MM.1S (cell line): ENCODE data around the gene GRIK1.

ENCODE experiments used
- DNase-seq: peaks from one replicate; pipeline ENCODE4 v3.0.0-alpha.2; 2015
- H2AFZ ChIP-seq: fragments of 300-600 bp; sonication (generic); 2 replicates; pipeline ENCODE4 v1.6.0; 2016; ENCODE audit warnings: antibody characterized with exemption, low read length
- H3F3A ChIP-seq: fragments of 300-600 bp; sonication (generic); 2 replicates; pipeline ENCODE4 v1.6.1; 2016; ENCODE audit warnings: mild to moderate bottlenecking, antibody characterized with exemption, low read length, moderate library complexity, mixed read lengths; ENCODE audit not compliant: insufficient read depth
- H3K27ac ChIP-seq: fragments of 300-600 bp; sonication (generic); 2 replicates; pipeline ENCODE4 v1.5.1; 2016; ENCODE audit warnings: mild to moderate bottlenecking, low read length
- H3K27me3 ChIP-seq: fragments of 300-600 bp; sonication (generic); replicated peaks from 2 replicates; pipeline ENCODE4 v1.6.0; 2016; ENCODE audit warnings: low read length; ENCODE audit not compliant: insufficient read depth
- H3K36me3 ChIP-seq: fragments of 300-600 bp; sonication (generic); replicated peaks from 2 replicates; pipeline ENCODE4 v1.6.1; 2016; ENCODE audit warnings: mild to moderate bottlenecking, low read length, mixed read lengths; ENCODE audit not compliant: insufficient read depth
- H3K4me1 ChIP-seq: fragments of 300-600 bp; sonication (generic); 2 replicates; pipeline ENCODE4 v1.6.1; 2016; ENCODE audit warnings: low read length, mixed read lengths
- H3K4me2 ChIP-seq: fragments of 300-600 bp; sonication (generic); 2 replicates; pipeline ENCODE4 v1.6.0; 2016; ENCODE audit warnings: low read depth, low read length
- H3K4me3 ChIP-seq: fragments of 300-600 bp; sonication (generic); 2 replicates; pipeline ENCODE4 v1.5.1; 2016; ENCODE audit warnings: low read length, mixed read lengths
- H3K79me2 ChIP-seq: fragments of 300-600 bp; sonication (generic); 2 replicates; pipeline ENCODE4 v1.6.1; 2016; ENCODE audit warnings: mixed run types, low read length, mixed read lengths
- H3K9ac ChIP-seq: fragments of 300-600 bp; sonication (generic); 2 replicates; pipeline ENCODE4 v1.6.1; 2016; ENCODE audit warnings: low read length, mixed read lengths
- H3K9me2 ChIP-seq: fragments of 300-600 bp; sonication (generic); replicated peaks from 2 replicates; pipeline ENCODE4 v1.6.1; 2016; ENCODE audit warnings: mild to moderate bottlenecking, low read length, mixed read lengths; ENCODE audit not compliant: insufficient read depth
- H3K9me3 ChIP-seq: fragments of 300-600 bp; sonication (generic); replicated peaks from 2 replicates; pipeline ENCODE4 v1.6.1; 2016; ENCODE audit warnings: mild to moderate bottlenecking, low read length, mixed read lengths; ENCODE audit not compliant: insufficient read depth
- H4K20me1 ChIP-seq: fragments of 300-600 bp; sonication (generic); 2 replicates; pipeline ENCODE4 v1.6.1; 2016; ENCODE audit warnings: mild to moderate bottlenecking, low read length, moderate library complexity, mixed read lengths; ENCODE audit not compliant: insufficient read depth
- CTCF ChIP-seq: fragments of 300-600 bp; sonication (generic); IDR thresholded peaks from 2 replicates; pipeline ENCODE4 v1.5.1; 2016; ENCODE audit warnings: antibody characterized with exemption, low read length, mixed read lengths
- EZH2 ChIP-seq: fragments of 300-600 bp; sonication (generic); optimal IDR thresholded peaks from 2 replicates; pipeline ENCODE3; 2017; ENCODE audit warnings: low read depth, mild to moderate bottlenecking, antibody characterized with exemption, low read length, mixed read lengths
- EZH2phosphoT487 ChIP-seq: fragments of 300-600 bp; sonication (generic); IDR thresholded peaks from 2 replicates; pipeline ENCODE4 v1.6.1; 2018; ENCODE audit warnings: antibody characterized with exemption, low read length

GRIK1 gene

GRCh38 chr21:29534448-29534847 lies 405.3 kb downstream of the GRIK1 start:
- no peak for DNase-seq
- no peaks in the 10 kb centered on the region for H3K36me3 ChIP-seq

GRCh38 chr21:29529139-29529538 lies 410.7 kb downstream of the GRIK1 start:
- Histone ChIP-seq H4K20me1 (no peaks in the 10 kb centered on the region), H3K4me2 (no peak overlapping the region), H3K36me3 (no peaks in the 10 kb centered on the region), H3K9me2 (no peaks in the 10 kb centered on the region), H3K9ac (no peak overlapping the region), H3K4me1 (no peaks in the 10 kb centered on the region), H3K27me3 (no peaks in the 10 kb centered on the region), H2AFZ (no peak overlapping the region), H3K79me2 (no peaks in the 10 kb centered on the region), H3F3A (no peaks in the 10 kb centered on the region), H3K4me3 (no peak overlapping the region), H3K27ac (no peak overlapping the region), H3K9me3 (no peaks in the 10 kb centered on the region)
- DNase-seq = no peak
- no peak for TF ChIP-seq EZH2phosphoT487
- no peak for TF ChIP-seq CTCF
- TF ChIP-seq EZH2 = no peak

More at GRCh38 chr21:29534448-29534847, 405.3 kb downstream of the GRIK1 start:
- H4K20me1 ChIP-seq = no peaks in the 10 kb centered on the region
- H3K4me1 ChIP-seq = no peaks in the 10 kb centered on the region
- no peak overlapping the region for H3K9ac ChIP-seq
- H3K9me2 ChIP-seq = no peaks in the 10 kb centered on the region
- H3K4me3 ChIP-seq = no peak overlapping the region
- no peak overlapping the region for H2AFZ ChIP-seq
- H3K79me2 ChIP-seq = no peaks in the 10 kb centered on the region
- no peaks in the 10 kb centered on the region for H3K27me3 ChIP-seq
- TF ChIP-seq EZH2 = no peak
- TF ChIP-seq CTCF = no peak
- no peak for TF ChIP-seq EZH2phosphoT487
- H3F3A ChIP-seq = no peaks in the 10 kb centered on the region
- H3K27ac ChIP-seq = no peak overlapping the region
- H3K9me3 ChIP-seq = no peaks in the 10 kb centered on the region
- H3K4me2 ChIP-seq = no peak overlapping the region

GRCh38 chr21:29526545-29526944 lies 413.3 kb downstream of the GRIK1 start:
- no peaks in the 10 kb centered on the region for H3K9me2 ChIP-seq
- TF ChIP-seq CTCF (no peak), EZH2 (no peak), EZH2phosphoT487 (no peak)
- no peak overlapping the region for H3K4me2 ChIP-seq
- H4K20me1 ChIP-seq = no peaks in the 10 kb centered on the region
- H3F3A ChIP-seq = no peaks in the 10 kb centered on the region
- no peak overlapping the region for H2AFZ ChIP-seq
- no peak overlapping the region for H3K27ac ChIP-seq
- H3K9me3 ChIP-seq = no peaks in the 10 kb centered on the region
- H3K9ac ChIP-seq = no peak overlapping the region
- H3K36me3 ChIP-seq = no peaks in the 10 kb centered on the region
- H3K79me2 ChIP-seq = no peaks in the 10 kb centered on the region
- H3K27me3 ChIP-seq = no peaks in the 10 kb centered on the region
- no peak overlapping the region for H3K4me3 ChIP-seq
- no peak for DNase-seq
- H3K4me1 ChIP-seq = no peaks in the 10 kb centered on the region
